AG09319 (cell line): ENCODE results near the gene IL1RAPL2.

Experiments
- DNase-seq: peaks from one replicate; pipeline ENCODE4 v3.0.0-alpha.2; 2010; ENCODE audit warnings: low read depth; ENCODE audit errors: extremely low read depth
- TF ChIP-seq, protein P1 (sequence below): IDR thresholded peaks from 2 replicates; pipeline ENCODE4 v1.5.1; 2011; ENCODE audit warnings: low read depth, mild to moderate bottlenecking, inconsistent platforms, low read length, moderate library complexity

Gene IL1RAPL2

DNA sequence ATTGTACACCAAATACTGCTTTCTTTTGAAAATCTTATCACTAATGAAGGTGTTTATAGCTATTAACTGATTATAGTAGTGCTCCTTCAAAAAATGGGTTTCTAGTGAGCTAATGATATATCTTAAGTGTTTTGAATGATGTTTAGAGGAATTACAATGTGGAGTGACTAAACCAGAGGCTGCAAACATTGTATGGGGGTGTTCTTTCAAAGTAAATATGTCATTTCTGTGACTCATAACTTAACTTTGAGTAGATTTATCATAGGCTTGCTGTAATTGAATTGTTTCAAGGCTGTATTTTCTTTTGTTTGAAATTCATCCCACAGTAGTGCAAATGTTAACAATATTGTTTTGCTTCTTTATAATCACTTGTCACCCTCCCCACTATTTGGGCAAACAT, 141.6 kb downstream of the IL1RAPL2 start:
- DNase-seq, result no peak
- TF ChIP-seq, protein P1, sequence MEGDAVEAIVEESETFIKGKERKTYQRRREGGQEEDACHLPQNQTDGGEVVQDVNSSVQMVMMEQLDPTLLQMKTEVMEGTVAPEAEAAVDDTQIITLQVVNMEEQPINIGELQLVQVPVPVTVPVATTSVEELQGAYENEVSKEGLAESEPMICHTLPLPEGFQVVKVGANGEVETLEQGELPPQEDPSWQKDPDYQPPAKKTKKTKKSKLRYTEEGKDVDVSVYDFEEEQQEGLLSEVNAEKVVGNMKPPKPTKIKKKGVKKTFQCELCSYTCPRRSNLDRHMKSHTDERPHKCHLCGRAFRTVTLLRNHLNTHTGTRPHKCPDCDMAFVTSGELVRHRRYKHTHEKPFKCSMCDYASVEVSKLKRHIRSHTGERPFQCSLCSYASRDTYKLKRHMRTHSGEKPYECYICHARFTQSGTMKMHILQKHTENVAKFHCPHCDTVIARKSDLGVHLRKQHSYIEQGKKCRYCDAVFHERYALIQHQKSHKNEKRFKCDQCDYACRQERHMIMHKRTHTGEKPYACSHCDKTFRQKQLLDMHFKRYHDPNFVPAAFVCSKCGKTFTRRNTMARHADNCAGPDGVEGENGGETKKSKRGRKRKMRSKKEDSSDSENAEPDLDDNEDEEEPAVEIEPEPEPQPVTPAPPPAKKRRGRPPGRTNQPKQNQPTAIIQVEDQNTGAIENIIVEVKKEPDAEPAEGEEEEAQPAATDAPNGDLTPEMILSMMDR, result no peak

DNA sequence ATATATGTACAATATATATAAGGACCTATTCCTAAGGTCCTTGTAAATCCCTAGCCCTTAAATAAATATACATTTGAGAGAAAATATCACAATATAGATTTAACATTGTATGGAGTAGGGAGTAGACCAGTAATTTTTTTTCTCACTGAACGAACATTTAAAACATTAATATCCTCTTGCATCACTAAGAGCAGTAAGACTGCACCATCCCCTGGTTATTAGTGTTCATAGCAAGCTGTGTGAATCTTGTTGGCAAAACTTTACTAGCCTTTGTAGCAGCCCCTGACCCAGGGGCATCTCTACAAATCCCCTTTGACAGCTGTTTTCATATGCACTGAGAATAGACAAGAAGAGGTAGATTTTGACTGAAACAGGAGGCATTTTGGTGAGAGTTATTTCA, 146.5 kb downstream of the IL1RAPL2 start:
- TF ChIP-seq, protein P1, result no peak
- no peak for DNase-seq

DNA sequence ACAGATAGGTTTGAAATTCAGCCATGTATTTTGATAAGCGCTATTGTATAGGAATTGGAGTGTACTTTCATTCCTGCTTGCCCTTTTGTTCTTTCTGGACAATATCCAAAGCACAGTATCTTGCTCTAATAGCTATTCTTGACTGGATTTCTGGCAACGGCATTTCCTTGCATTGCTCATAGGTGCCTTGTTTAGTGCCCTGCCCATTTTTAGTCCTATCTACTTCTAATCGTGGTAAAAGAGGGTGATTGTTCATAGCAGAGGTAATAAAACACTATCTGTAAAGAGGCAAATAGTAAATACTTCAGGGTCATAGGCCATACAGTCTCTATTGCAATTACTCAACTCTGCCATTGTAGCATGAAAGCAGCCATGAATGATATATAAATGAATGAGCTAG, 155.9 kb downstream of the IL1RAPL2 start:
- DNase-seq, result no peak
- TF ChIP-seq, protein P1, result no peak

DNA sequence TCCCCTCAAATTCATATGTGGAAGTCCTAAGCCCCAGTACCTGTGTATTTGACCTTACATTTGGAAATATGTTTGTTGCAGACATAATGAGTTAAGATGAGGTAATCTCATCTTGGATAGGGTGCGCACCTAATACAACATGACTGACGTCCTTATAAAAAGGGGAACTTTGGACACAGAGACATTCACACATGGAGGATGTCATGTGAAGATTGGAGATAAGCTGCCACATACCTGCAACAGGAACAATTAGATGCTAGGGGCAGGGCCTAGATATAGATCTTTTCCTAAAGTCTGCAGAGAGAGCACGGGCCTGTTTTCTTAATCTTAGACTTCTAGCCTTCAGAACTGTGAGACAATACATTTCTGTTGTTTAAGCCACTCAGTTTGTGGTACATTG, 162.5 kb downstream of the IL1RAPL2 start:
- TF ChIP-seq, protein P1, result no peak
- no peak for DNase-seq

DNA sequence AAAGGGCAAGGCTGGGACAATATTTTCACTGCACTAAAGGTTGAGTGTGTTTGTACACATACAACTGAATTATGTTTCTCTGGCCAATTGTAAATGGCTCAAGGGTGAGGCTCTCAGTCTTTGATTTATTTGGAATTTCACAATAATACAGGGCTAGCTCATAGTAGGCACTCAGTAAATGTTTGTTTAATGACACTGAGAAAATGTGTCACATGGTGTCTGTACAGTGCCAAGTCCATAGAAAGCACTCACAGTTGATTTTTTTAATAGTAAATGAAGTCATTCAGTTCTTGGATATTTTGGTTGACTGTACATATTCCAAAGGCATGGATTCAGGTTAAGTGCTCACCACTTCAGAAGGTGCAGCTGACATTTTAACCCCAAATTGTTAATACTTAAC, 176.4 kb downstream of the IL1RAPL2 start:
- TF ChIP-seq, protein P1, result no peak
- no peak for DNase-seq

DNA sequence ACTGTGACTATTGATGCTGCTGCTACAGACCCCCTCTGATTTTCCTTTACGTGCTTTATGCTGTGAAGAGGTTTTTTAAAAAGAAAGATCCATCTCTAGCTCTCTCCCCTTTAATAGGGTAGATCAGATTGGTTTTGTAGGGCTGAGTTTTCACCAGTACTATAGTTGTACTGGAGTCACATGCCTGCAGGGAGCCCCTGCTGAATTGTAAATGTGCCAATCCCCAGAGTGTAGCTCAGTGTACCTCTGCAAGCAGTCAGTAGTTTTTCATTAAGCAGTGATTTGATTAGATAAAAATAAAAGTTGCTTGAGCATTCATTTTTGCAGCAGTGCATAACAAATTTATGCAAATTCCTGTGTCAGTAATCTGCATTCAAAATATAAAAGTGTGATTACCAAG, 179.2 kb downstream of the IL1RAPL2 start:
- DNase-seq, result no peak
- TF ChIP-seq, protein P1, result no peak

DNA sequence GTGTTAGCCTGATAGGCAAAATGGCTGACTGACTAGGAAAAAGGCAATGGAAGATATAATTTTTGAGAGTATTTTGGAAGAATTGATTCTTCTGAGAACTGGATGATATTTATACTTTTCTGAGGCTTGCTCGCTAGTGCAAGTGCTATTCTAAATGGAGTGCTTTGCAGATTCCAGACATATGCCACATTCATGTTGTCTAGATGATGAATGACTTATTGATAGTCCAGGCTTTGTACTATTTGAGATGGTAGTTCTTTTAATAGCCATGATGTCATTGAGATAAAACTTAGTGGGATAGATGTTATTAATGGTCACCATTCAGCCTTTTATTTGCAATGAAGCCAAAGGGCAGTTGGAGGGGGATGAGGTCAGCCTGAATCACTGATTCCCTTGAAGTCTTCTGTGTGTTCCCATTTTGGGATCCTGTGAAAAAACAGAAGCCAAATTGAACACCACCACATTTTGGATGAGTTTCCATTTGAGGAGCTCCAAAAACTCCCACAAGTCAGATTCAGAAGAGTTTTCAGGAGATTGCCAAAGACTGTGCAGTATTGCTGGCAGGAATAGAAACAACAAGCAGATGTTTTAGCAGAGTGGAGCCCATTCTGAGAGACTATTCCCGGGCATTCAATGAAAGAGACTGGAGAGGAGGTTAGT, 184.1 kb downstream of the IL1RAPL2 start:
- DNase-seq, result no peak
- TF ChIP-seq, protein P1, result no peak
